ENCODE data around the gene EGFL7.
A peak's percentile ranks its signal among the peaks of the same experiment; 100 is the strongest.

- TF ChIP-seq CTCF (IDR thresholded peaks at IDR 0.05; ENCODE audit: control extremely low read depth in 1 of 3, insufficient read depth in 1 of 3, low read depth in 1 of 3, low read length in 3 of 3) (no peak), SUZ12 (IDR thresholded peaks at IDR 0.05; ENCODE audit: low read length) (peak; percentile 44; the same call in 1 of the 2 replicates), CBX5 (IDR thresholded peaks at IDR 0.05; ENCODE audit: low read depth, low read length) (no peak), KDM5A (IDR thresholded peaks at IDR 0.05; ENCODE audit: low read length) (no peak), EP300 (IDR thresholded peaks at IDR 0.05; ENCODE audit: borderline replicate concordance in 1 of 2, low read depth in 2 of 2, low read length in 2 of 2) (no peak)
Measured at GRCh38 chr9:136688274-136689107, 25.8 kb downstream of the EGFL7 start.
